Measurements from ENCODE around the gene COL3A1.

GRCh38 chr2:188983427-188984064 lies 9.4 kb downstream of the COL3A1 start:
- TF ChIP-seq CTCF (IDR thresholded peaks at IDR 0.05; ENCODE audit: insufficient read depth, low read length, poor library complexity, severe bottlenecking) (no peak), EZH2phosphoT487 (conservative IDR thresholded peaks at IDR 0.05; ENCODE audit: low read length) (no peak)

All from SU-DHL-6 (cell line).